HG03432 (cell line): Measurements from ENCODE around the gene PCDHB6.
"Not testable (repeated sequence)": the region's sequence is repeated elsewhere in the genome, so short reads cannot be mapped to it uniquely, and the experiment has no call there.

Experiments
- ATAC-seq: cut with Tn5 transposase; IDR thresholded peaks from one replicate; pipeline ENCODE4 v1.9.1; 2021; ENCODE audit warnings: mild to moderate bottlenecking, moderate library complexity; ENCODE audit not compliant: unreplicated experiment

PCDHB6 gene

DNA sequence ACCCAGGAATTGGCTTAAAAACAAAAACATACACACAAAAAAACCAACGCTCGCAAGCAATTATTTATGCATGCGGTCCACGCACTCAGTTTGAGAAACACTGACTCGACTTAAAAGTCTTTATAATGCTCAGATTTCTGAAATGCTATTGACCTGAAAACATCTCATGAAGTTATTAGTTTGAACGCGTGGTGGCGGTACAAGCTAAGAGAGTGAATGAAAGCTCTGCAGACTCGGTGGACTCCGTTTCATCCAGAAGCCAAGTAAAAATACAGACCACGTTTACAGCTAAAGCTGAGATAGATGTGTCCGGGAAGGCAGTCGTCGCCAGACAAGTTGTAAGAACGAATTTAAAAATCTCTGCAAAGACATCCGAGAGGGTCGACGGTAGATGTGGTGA, at the start of gene PCDHB6:
Gene PCDHB6 (plus strand): TSS at position 246 of the 400 bp plus-strand sequence. CDS start 201 bp downstream, outside the sequence.
- ATAC-seq: no peak

DNA sequence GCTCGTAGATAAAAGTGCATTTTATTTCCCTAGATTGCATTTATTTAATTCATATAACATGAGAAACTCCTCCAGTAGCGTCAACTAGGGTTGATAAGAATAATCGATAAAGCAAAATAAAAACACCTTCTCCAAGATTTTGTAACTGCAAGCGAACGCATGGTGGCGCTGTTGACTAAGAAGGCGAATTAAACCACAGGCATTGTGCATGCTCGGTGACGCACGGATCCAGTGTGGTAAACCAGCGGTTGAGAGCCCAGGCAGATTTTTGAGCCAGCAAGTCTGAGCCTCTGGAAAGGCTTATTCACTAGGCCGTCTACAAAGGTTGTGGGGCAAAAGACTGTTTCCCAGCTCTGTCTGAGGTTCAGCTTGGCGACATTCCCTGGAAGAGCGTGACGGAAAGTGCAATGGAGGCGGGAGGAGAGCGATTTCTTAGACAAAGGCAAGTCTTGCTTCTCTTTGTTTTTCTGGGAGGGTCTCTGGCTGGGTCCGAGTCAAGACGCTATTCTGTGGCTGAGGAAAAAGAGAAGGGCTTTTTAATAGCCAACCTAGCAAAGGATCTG, 49.5 kb upstream of the PCDHB6 start, which contains the start of gene PCDHB3:
Gene PCDHB3 (plus strand): TSS at position 231 of the 563 bp plus-strand sequence. CDS start 177 bp downstream, at position 408.
- ATAC-seq: no peak

DNA sequence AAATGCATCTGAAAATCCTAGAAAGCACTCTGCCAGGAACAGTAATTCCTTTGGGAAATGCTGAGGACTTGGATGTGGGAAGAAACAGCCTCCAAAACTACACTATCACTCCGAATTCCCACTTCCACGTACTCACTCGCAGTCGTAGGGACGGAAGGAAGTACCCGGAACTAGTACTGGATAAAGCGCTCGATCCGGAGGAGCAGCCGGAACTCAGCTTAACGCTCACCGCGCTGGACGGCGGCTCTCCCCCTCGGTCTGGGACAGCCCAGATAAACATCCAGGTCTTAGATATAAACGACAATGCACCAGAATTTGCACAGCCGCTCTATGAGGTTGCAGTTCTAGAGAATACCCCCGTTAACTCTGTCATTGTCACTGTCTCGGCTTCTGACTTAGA, 48.8 kb upstream of the PCDHB6 start:
- no peak for ATAC-seq

DNA sequence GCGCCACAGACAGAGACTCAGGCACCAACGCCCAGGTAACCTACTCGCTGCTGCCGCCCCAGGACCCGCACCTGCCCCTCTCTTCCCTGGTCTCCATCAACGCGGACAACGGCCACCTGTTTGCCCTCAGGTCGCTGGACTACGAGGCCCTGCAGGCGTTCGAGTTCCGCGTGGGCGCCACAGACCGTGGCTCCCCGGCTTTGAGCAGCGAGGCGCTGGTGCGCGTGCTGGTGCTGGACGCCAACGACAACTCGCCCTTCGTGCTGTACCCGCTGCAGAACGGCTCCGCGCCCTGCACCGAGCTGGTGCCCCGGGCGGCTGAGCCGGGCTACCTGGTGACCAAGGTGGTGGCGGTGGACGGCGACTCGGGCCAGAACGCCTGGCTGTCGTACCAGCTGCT, 47.8 kb upstream of the PCDHB6 start:
- not testable (repeated sequence) for ATAC-seq

DNA sequence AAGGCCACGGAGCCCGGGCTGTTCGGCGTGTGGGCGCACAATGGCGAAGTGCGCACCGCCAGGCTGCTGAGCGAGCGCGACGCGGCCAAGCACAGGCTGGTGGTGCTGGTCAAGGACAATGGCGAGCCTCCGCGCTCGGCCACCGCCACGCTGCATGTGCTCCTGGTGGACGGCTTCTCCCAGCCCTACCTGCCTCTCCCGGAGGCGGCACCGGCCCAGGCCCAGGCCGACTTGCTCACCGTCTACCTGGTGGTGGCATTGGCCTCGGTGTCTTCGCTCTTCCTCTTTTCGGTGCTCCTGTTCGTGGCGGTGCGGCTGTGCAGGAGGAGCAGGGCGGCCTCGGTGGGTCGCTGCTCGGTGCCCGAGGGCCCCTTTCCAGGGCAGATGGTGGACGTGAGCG, 47.4 kb upstream of the PCDHB6 start:
- not testable (repeated sequence) for ATAC-seq

DNA sequence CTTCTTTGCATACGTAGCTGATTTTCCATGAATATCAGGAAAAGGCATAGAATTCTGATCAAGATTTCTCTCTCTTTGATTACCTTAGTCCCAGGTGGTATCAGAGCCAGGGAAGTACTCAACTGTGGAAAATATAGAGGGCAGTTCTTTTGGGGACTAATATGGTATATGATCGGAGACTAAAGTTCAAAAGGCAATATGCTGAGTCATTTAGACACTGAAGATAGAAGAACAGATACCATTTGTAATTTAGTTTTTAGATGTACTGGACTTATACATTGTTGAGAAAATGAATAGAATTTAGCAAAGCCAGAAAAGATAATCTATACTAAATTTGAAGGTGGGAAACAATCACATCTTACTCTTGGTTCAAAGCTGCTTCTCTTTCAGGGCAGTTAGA, 44.5 kb upstream of the PCDHB6 start:
- no peak for ATAC-seq

DNA sequence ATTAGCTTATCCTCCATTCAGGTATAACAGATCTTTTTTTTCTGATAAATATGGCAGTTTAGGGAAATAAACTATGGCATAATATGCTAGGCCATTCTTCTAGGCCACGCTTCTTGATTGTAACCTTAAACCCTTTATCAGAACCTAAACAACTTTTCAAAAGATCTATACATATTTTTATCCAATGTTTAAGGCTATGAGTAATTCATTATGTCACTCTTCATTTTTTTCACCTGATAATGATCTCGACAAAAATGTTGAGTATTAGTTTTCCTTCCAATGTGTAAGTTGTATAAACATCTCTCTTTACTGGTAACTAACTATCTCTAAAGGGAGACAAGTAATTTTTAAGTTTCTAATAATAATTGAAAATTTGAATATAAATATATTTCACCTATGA, 30.6 kb upstream of the PCDHB6 start:
- no peak for ATAC-seq

DNA sequence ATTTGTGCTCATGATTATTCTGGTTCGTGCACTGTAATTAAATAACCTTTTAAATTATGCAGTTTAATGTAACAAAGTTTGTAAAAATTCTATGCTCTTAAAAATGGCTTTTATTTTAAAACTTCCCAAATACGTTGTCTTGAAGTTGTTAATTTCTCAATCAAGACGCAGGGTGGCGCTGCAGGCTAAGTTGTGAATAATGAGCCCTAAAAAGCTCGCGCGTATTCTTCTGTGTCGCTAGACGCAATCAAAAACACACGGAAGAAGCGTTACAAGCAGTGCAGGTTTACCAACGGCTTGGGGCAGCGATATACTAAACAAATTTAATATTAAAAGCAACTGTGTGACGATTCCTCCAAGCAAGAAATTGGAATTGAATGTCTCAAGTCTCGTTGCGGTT, 28.3 kb upstream of the PCDHB6 start, which contains the start of gene PCDHB4:
Gene PCDHB4 (plus strand): TSS at position 256 of the 400 bp plus-strand sequence. CDS start 181 bp downstream, outside the sequence.
- no peak for ATAC-seq

DNA sequence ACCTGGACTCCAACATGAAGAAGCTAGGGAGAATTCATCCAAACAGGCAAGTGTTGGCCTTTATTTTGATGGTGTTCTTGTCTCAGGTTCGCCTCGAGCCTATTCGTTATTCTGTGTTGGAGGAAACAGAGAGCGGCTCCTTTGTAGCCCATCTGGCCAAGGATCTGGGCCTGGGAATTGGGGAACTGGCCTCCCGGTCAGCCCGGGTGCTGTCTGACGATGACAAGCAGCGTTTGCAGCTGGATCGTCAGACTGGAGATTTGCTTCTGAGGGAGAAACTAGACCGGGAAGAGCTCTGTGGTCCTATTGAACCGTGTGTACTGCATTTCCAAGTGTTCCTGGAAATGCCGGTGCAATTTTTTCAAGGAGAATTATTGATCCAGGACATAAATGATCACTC, 27.9 kb upstream of the PCDHB6 start:
- ATAC-seq: no peak

DNA sequence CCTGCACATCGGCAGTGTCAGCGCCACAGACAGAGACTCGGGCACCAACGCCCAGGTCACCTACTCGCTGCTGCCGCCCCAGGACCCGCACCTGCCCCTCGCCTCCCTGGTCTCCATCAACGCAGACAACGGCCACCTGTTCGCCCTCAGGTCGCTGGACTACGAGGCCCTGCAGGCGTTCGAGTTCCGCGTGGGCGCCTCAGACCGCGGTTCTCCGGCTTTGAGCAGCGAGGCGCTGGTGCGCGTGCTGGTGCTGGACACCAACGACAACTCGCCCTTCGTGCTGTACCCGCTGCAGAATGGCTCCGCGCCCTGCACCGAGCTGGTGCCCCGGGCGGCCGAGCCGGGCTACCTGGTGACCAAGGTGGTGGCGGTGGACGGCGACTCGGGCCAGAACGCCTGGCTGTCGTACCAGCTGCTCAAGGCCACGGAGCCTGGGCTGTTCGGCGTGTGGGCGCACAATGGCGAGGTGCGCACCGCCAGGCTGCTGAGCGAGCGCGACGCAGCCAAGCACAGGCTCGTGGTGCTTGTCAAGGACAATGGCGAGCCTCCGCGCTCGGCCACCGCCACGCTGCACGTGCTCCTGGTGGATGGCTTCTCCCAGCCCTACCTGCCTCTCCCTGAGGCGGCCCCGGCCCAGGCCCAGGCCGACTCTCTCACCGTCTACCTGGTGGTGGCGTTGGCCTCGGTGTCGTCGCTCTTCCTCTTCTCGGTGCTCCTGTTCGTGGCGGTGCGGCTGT, 26.3 kb upstream of the PCDHB6 start:
- ATAC-seq: not testable (repeated sequence)

DNA sequence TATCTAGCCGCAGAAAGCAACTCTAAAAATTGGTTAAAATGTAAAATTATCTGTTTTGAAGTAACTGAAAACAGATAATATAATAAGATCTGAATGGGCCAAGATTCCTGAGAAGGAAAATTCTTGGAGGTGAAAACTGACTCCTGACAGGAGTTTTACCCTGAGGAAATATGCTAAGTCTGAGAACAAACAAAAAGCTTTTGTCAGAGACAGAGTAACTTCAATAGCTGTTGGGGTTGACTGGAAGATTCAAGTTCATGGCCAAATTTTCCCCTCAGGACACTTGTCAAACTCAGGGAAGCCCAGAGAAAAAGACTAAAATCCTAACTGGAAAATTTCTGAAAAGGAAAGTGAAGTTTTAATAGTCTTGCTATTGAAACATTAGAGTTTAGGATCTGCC, 22.6 kb upstream of the PCDHB6 start:
- no peak for ATAC-seq

DNA sequence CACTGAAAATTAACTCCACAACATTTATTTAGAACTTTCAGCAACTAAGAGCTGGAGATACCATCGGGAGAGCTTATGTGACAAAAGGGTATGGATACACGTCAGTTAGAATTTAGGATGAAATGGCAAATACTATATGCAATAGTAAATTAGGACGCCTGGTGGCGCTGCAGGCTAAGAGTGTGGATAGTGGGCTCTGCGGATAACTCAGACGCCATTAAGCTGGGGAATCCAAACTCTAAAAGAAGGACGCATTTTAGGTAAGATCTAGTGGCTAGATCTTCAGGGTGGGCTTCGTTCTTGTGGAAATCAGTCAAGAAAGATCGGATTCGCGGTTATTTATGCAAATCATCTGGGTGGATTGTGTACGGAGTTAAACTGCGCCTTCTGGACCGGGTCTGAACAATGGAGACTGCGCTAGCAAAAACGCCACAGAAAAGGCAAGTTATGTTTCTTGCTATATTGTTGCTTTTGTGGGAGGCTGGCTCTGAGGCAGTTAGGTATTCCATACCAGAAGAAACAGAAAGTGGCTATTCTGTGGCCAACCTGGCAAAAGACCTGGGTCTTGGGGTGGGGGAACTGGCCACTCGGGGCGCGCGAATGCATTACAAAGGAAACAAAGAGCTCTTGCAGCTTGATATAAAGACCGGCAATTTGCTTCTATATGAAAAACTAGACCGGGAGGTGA, 14.7 kb upstream of the PCDHB6 start, which contains the start of gene PCDHB5:
Gene PCDHB5 (plus strand): TSS at position 177 of the 688 bp plus-strand sequence. CDS start 229 bp downstream, at position 406.
- no peak for ATAC-seq

DNA sequence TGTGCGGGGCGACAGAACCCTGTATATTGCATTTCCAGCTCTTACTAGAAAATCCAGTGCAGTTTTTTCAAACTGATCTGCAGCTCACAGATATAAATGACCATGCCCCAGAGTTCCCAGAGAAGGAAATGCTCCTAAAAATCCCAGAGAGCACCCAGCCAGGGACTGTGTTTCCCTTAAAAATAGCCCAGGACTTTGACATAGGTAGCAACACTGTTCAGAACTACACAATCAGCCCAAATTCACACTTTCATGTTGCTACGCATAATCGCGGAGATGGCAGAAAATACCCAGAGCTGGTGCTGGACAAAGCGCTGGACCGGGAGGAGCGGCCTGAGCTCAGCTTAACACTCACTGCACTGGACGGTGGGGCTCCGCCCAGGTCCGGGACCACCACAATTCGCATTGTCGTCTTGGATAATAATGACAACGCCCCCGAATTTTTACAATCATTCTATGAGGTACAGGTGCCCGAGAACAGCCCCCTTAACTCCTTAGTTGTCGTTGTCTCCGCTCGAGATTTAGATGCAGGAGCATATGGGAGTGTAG, 14.1 kb upstream of the PCDHB6 start:
- no peak for ATAC-seq

DNA sequence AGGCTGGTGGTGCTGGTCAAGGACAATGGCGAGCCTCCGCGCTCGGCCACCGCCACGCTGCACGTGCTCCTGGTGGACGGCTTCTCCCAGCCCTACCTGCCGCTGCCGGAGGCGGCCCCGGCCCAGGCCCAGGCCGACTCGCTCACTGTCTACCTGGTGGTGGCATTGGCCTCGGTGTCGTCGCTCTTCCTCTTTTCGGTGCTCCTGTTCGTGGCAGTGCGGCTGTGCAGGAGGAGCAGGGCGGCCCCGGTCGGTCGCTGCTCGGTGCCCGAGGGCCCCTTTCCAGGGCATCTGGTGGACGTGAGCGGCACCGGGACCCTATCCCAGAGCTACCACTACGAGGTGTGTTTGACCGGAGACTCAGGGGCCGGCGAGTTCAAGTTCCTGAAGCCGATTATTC, 12.5 kb upstream of the PCDHB6 start:
- ATAC-seq: not testable (repeated sequence)

DNA sequence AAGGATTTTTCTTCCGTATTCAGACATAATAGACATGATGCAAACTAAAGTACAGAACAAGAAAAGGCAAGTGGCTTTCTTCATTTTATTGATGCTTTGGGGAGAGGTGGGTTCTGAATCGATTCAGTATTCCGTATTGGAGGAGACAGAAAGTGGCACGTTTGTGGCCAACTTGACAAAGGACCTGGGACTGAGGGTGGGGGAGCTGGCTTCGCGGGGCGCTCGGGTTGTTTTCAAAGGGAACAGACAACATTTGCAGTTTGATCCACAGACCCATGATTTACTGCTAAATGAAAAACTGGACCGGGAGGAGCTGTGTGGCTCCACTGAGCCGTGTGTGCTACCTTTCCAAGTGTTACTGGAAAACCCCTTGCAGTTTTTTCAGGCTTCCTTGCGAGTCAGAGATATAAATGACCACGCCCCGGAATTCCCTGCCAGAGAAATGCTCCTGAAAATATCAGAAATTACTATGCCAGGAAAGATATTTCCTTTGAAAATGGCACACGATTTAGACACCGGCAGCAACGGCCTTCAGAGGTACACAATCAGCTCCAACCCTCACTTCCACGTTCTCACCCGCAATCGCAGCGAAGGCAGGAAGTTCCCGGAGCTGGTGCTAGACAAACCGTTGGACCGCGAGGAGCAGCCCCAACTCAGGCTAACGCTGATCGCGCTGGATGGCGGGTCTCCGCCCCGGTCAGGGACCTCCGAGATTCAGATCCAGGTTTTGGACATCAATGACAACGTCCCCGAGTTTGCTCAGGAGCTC, 551 bp downstream of the PCDHB6 start:
- ATAC-seq: no peak

DNA sequence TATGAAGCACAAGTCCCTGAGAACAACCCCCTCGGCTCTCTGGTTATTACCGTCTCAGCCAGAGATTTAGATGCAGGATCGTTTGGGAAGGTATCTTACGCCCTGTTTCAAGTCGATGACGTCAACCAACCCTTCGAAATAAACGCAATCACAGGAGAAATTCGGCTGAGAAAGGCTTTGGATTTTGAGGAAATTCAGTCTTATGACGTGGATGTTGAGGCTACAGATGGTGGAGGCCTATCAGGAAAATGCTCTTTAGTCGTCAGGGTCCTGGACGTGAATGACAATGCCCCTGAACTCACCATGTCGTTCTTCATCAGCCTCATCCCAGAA, 1.1 kb downstream of the PCDHB6 start:
- ATAC-seq: no peak

DNA sequence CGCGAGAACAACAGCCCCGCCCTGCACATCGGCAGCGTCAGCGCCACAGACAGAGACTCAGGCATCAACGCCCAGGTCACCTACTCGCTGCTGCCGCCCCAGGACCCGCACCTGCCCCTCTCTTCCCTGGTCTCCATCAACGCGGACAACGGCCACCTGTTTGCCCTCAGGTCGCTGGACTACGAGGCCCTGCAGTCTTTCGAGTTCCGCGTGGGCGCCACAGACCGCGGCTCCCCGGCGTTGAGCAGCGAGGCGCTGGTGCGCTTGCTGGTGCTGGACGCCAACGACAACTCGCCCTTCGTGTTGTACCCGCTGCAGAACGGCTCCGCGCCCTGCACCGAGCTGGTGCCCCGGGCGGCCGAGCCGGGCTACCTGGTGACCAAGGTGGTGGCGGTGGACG, 1.8 kb downstream of the PCDHB6 start:
- not testable (repeated sequence) for ATAC-seq

DNA sequence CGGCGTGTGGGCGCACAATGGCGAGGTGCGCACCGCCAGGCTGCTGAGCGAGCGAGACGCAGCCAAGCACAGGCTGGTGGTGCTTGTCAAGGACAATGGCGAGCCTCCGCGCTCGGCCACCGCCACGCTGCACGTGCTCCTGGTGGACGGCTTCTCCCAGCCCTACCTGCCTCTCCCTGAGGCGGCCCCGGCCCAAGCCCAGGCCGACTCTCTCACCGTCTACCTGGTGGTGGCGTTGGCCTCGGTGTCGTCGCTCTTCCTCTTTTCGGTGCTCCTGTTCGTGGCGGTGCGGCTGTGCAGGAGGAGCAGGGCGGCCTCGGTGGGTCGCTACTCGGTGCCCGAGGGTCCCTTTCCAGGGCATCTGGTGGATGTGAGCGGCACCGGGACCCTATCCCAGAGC, 2.2 kb downstream of the PCDHB6 start:
- not testable (repeated sequence) for ATAC-seq

DNA sequence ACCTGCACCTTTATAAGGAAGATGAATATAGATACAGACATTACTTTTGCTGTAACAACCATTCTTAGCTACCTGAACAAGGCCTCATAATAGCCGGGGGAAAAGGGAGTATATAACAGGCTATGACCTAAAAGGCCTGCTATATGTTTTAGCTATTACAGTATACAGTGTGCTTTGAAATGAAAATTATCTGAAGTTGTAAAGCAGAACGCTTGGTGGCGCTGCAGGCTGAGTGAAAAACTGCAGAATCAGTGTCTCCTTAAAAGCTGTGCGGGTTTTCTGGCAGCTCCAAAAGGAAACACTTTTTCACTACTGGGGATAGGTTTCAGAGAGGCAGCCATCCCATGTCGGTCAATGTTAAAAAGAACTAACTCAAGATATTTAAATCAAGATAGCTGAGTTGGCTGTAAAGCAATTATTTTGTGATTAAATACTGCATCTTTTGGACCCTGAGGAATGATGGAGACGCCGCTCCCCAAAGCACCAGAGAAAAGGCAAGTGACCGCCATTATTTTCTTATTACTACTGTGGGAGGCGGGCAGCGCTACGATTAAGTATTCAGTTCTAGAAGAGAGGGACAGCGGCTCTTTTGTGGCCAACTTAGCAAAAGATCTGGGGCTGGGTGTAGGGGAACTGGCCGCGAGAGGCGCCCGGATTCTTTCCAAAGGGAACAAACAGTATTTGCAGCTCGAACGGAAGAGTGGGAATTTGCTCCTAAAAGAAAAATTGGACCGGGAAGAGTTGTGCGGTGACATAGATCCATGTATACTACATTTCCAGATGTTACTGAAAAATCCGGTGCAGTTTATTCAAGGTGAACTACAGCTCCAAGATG, 5.9 kb downstream of the PCDHB6 start:
- ATAC-seq: no peak

DNA sequence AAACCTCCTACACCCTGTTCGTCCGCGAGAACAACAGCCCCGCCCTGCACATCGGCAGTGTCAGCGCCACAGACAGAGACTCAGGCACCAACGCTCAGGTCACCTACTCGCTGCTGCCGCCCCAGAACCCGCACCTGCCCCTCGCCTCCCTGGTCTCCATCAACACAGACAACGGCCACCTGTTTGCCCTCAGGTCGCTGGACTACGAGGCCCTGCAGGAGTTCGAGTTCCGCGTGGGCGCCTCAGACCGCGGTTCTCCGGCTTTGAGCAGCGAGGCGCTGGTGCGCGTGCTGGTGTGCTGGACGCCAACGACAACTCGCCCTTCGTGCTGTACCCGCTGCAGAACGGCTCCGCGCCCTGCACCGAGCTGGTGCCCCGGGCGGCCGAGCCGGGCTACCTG, 7.5 kb downstream of the PCDHB6 start:
- not testable (repeated sequence) for ATAC-seq
